Measurements from ENCODE around the gene GRAMD1B. TPM values are rescaled to one million over a fixed set of nuclear protein-coding genes. Genes with fewer than 3 reads are reported as not detected.

The GRAMD1B gene
- total RNA-seq, 2 experiments from 2014 or later: 16.1 to 21.8 TPM

DNA sequence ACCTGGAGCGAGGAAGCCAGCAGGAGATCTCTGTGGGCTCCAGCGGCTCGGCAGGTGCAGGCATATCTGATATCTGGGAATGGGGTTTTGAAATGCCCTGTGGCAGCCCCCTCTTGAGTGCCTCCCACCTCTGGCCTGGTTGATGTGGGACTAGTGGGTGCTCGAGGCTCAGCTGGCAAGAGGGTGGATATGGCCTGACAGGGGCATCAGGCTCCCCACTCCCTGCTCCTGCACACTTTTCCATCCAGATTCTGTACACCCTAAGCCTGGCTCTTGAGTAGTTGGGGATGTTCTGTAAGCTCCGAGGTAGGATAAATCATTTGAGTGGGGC lies 149.4 kb downstream of the GRAMD1B start:
- no peak overlapping the region for H3K27ac Mint-ChIP-seq
- DNase-seq (no peak), ATAC-seq (ENCODE audit: poor library complexity) (no peak)
- H3K36me3 Mint-ChIP-seq (ENCODE audit: low read depth): no peaks in the 10 kb centered on the region
- no peaks in the 10 kb centered on the region for H3K27me3 Mint-ChIP-seq
- peaks cover 20% of the 10 kb centered on the region for H3K4me1 Mint-ChIP-seq (ENCODE audit: low read depth)
- H3K4me1 ChIP-seq (ENCODE audit: insufficient read depth, low read length): peaks cover 20% of the 10 kb centered on the region
- H3K36me3 ChIP-seq (ENCODE audit: insufficient read depth, low read length): peaks cover 3% of the 10 kb centered on the region
- H3K27me3 ChIP-seq (ENCODE audit: control insufficient read depth in 1 of 2, insufficient read depth in 2 of 2, low read length in 2 of 2): no peaks in the 10 kb centered on the region
- CTCF ChIA-PET: interaction anchor here (1.5 kb wide), 1 partner anchor 18 kb away, joined by 4 read pairs; no protein-coding TSS in a partner anchor
- H3K9me3 ChIP-seq (ENCODE audit: control insufficient read depth in 1 of 2, insufficient read depth in 1 of 2, low read length in 2 of 2): no peaks in the 10 kb centered on the region
- no peaks in the 10 kb centered on the region for H3K9me3 Mint-ChIP-seq
- intact Hi-C loops (cut with DNase I, micrococcal nuclease): loop anchor here in 1 of 2 experiments (5.0 kb wide), 1 partner anchor 172 kb away; no protein-coding TSS in a partner anchor
- no peak overlapping the region for H3K4me3 Mint-ChIP-seq
- no peak overlapping the region for H3K27ac ChIP-seq (ENCODE audit: low read depth in 1 of 2, low read length in 2 of 2)
- TF ChIP-seq, protein P1, sequence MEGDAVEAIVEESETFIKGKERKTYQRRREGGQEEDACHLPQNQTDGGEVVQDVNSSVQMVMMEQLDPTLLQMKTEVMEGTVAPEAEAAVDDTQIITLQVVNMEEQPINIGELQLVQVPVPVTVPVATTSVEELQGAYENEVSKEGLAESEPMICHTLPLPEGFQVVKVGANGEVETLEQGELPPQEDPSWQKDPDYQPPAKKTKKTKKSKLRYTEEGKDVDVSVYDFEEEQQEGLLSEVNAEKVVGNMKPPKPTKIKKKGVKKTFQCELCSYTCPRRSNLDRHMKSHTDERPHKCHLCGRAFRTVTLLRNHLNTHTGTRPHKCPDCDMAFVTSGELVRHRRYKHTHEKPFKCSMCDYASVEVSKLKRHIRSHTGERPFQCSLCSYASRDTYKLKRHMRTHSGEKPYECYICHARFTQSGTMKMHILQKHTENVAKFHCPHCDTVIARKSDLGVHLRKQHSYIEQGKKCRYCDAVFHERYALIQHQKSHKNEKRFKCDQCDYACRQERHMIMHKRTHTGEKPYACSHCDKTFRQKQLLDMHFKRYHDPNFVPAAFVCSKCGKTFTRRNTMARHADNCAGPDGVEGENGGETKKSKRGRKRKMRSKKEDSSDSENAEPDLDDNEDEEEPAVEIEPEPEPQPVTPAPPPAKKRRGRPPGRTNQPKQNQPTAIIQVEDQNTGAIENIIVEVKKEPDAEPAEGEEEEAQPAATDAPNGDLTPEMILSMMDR (IDR thresholded peaks at IDR 0.05): no peak
- H3K4me3 ChIP-seq (ENCODE audit: low read length): no peak overlapping the region
- POLR2A ChIA-PET: no interaction called here

DNA sequence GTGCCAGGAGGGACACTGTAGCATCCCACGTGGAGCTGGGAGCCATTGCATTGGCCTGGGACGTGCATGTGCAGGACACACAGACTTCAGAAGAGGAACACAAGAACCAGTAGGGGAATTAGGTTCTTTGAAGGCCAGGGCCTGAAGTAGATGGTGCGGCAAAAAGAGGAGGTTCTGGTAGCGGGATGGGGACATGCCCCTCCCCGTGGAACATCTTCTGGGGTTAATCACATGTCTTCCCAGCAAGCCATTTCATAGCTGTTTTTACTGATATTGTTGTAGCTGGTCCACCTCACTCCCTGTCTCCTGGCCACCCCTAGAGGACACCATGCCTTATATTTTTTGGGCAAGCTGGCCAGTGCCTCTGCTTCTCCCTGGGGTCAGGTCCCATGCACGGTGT lies 150.1 kb downstream of the GRAMD1B start:
- no peak overlapping the region for H3K27ac Mint-ChIP-seq
- Histone ChIP-seq H3K27me3 (ENCODE audit: control insufficient read depth in 1 of 2, insufficient read depth in 2 of 2, low read length in 2 of 2) (no peaks in the 10 kb centered on the region), H3K27ac (ENCODE audit: low read depth in 1 of 2, low read length in 2 of 2) (no peak overlapping the region), H3K36me3 (ENCODE audit: insufficient read depth, low read length) (peaks cover 3% of the 10 kb centered on the region), H3K4me1 (ENCODE audit: insufficient read depth, low read length) (peaks cover 20% of the 10 kb centered on the region), H3K4me3 (ENCODE audit: low read length) (no peak overlapping the region), H3K9me3 (ENCODE audit: control insufficient read depth in 1 of 2, insufficient read depth in 1 of 2, low read length in 2 of 2) (no peaks in the 10 kb centered on the region)
- ATAC-seq (ENCODE audit: poor library complexity) (no peak), DNase-seq (no peak)
- ChIA-PET CTCF (interaction anchor here (0.7 to 1.9 kb wide), 19 partner anchors 8 to 173 kb away, joined by 3 to 15 read pairs (median 3); no protein-coding TSS in a partner anchor), POLR2A (interaction anchor here (1.3 kb wide), 1 partner anchor 19 kb away, joined by 3 read pairs; no protein-coding TSS in a partner anchor)
- TF ChIP-seq, protein P1 (IDR thresholded peaks at IDR 0.05): no peak
- H3K4me3 Mint-ChIP-seq: no peak overlapping the region
- H3K9me3 Mint-ChIP-seq: no peaks in the 10 kb centered on the region
- intact Hi-C loops (cut with DNase I, micrococcal nuclease): loop anchor here (1.0 to 2.0 kb wide), 2 partner anchors 127 kb away; no protein-coding TSS in a partner anchor
- no peaks in the 10 kb centered on the region for H3K36me3 Mint-ChIP-seq (ENCODE audit: low read depth)
- H3K27me3 Mint-ChIP-seq: no peaks in the 10 kb centered on the region
- H3K4me1 Mint-ChIP-seq (ENCODE audit: low read depth): peaks cover 20% of the 10 kb centered on the region

DNA sequence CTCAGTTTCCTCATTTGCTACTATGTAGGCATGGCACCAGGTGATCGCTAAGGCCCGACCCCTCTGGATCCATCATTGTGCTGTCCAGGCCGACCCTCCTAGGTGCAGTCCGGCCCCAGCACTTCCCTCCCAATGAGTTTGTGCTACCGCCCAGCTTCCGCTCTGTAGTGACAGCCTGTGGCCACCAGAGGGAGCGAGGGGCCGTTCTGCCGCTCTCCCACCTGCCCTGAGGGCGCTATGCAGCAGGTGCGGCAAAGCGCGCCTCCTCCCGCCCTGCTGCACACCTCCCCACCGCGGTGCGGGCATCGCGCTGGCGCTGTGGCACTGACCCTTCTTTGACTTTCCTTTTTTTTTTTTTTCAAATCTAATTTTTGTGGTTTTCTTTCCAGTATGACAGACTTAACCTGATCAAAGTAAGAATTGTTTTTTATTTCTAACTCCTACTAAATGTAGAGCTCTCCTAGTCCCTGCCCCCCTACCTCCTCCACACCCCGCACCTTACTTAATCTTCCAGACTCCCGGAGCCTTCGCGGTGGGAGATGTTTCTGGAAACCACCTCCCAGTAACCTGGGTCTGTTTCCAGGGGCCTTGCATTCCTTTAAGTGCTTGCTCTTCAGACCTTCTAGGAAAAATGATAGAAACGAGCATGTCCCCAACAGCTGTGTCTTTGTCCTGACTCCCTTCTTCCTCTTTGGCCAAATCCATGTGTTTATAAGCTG lies 150.6 kb downstream of the GRAMD1B start:
- H3K4me1 ChIP-seq (ENCODE audit: insufficient read depth, low read length): peaks cover 20% of the 10 kb centered on the region
- no peaks in the 10 kb centered on the region for H3K27me3 ChIP-seq (ENCODE audit: control insufficient read depth in 1 of 2, insufficient read depth in 2 of 2, low read length in 2 of 2)
- Mint-ChIP-seq H3K4me3 (no peak overlapping the region), H3K4me1 (ENCODE audit: low read depth) (peaks cover 20% of the 10 kb centered on the region), H3K27me3 (no peaks in the 10 kb centered on the region), H3K27ac (no peak overlapping the region), H3K9me3 (no peaks in the 10 kb centered on the region), H3K36me3 (ENCODE audit: low read depth) (no peaks in the 10 kb centered on the region)
- peaks cover 3% of the 10 kb centered on the region for H3K36me3 ChIP-seq (ENCODE audit: insufficient read depth, low read length)
- no peak overlapping the region for H3K27ac ChIP-seq (ENCODE audit: low read depth in 1 of 2, low read length in 2 of 2)
- TF ChIP-seq, protein P1 (IDR thresholded peaks at IDR 0.05): peak; percentile 96
- intact Hi-C loops (cut with DNase I, micrococcal nuclease): loop anchor here (1.0 to 2.0 kb wide), 2 partner anchors 126 to 127 kb away; no protein-coding TSS in a partner anchor
- CTCF ChIA-PET: interaction anchor here (0.7 to 1.9 kb wide), 23 partner anchors 9 to 409 kb away, joined by 3 to 15 read pairs (median 3); no protein-coding TSS in a partner anchor
- no peak overlapping the region for H3K4me3 ChIP-seq (ENCODE audit: low read length)
- peak; percentile 40 to 83 (median 58) for DNase-seq
- no peaks in the 10 kb centered on the region for H3K9me3 ChIP-seq (ENCODE audit: control insufficient read depth in 1 of 2, insufficient read depth in 1 of 2, low read length in 2 of 2)
- POLR2A ChIA-PET: interaction anchor here (1.3 kb wide), 1 partner anchor 19 kb away, joined by 3 read pairs; no protein-coding TSS in a partner anchor
- peak; percentile 97 for ATAC-seq (ENCODE audit: poor library complexity)

Measured in CD4-positive, alpha-beta T cell (primary cell).